ENCODE data around the gene MTG2. TPM values are rescaled to one million over a fixed set of nuclear protein-coding genes. Genes with fewer than 3 reads are reported as not detected.

The MTG2 gene
- total and polyA plus RNA-seq, 2 of the 13 experiments (the other 11 are each of a cell fraction or from before 2014, with no cell fraction given): 20.4 to 37.8 TPM

DNA sequence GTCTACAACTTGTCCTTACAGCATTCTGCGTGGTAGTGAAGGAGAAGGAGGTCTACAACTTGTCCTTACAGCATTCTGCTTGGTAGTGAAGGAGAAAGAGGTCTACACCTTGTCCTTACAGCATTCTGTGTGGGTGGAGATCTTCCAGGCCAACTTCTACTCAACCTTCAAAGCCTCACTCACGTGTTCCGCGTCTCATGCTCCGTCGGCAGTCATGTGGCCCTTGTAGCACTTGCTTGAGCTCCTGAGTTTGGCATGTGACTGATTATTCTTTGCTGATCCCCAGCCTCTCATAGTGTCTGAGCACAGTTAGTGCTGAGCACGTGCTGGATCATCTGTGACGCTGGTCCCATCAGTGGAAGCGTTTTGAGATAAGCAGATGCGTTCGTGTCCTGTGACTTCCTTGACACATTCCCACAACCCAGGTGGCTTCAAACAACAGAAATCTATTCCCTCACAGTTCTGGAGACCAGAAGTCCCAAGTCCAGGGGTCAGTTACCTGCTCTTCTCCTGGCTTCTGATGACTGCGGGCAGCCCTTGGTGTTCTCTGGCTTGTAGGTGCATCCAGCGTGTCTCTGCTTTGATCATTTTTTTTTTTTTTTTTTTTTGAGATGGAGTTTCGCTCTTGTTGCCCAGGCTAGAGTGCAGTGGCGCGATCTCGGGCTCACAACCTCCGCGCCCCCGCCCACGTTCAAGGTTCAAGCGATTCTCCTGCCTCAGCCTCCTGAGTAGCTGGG, 36.6 kb upstream of the MTG2 start (continued):
- TF ChIP-seq ZNF552 (CRISPR knock-in tag; IDR thresholded peaks at IDR 0.05; ENCODE audit: borderline replicate concordance): peak; percentile 29; the same call in 1 of the 2 replicates
- TF ChIP-seq ERF (CRISPR knock-in tag; IDR thresholded peaks at IDR 0.05): 0 out of 2 replicates have a peak, but pooled peaks have one; percentile 50
- TF ChIP-seq ISX (CRISPR knock-in tag; conservative IDR thresholded peaks at IDR 0.05): no peak
- TF ChIP-seq, protein P1, sequence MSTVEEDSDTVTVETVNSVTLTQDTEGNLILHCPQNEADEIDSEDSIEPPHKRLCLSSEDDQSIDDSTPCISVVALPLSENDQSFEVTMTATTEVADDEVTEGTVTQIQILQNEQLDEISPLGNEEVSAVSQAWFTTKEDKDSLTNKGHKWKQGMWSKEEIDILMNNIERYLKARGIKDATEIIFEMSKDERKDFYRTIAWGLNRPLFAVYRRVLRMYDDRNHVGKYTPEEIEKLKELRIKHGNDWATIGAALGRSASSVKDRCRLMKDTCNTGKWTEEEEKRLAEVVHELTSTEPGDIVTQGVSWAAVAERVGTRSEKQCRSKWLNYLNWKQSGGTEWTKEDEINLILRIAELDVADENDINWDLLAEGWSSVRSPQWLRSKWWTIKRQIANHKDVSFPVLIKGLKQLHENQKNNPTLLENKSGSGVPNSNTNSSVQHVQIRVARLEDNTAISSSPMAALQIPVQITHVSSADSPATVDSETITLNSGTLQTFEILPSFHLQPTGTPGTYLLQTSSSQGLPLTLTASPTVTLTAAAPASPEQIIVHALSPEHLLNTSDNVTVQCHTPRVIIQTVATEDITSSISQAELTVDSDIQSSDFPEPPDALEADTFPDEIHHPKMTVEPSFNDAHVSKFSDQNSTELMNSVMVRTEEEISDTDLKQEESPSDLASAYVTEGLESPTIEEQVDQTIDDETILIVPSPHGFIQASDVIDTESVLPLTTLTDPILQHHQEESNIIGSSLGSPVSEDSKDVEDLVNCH (CRISPR knock-in tag; IDR thresholded peaks at IDR 0.05): peak; percentile 76; the same call in 1 of the 2 replicates
- no peak for TF ChIP-seq ZNF180 (CRISPR knock-in tag; IDR thresholded peaks at IDR 0.05; ENCODE audit: borderline replicate concordance, low read depth)
- TF ChIP-seq, protein P2, sequence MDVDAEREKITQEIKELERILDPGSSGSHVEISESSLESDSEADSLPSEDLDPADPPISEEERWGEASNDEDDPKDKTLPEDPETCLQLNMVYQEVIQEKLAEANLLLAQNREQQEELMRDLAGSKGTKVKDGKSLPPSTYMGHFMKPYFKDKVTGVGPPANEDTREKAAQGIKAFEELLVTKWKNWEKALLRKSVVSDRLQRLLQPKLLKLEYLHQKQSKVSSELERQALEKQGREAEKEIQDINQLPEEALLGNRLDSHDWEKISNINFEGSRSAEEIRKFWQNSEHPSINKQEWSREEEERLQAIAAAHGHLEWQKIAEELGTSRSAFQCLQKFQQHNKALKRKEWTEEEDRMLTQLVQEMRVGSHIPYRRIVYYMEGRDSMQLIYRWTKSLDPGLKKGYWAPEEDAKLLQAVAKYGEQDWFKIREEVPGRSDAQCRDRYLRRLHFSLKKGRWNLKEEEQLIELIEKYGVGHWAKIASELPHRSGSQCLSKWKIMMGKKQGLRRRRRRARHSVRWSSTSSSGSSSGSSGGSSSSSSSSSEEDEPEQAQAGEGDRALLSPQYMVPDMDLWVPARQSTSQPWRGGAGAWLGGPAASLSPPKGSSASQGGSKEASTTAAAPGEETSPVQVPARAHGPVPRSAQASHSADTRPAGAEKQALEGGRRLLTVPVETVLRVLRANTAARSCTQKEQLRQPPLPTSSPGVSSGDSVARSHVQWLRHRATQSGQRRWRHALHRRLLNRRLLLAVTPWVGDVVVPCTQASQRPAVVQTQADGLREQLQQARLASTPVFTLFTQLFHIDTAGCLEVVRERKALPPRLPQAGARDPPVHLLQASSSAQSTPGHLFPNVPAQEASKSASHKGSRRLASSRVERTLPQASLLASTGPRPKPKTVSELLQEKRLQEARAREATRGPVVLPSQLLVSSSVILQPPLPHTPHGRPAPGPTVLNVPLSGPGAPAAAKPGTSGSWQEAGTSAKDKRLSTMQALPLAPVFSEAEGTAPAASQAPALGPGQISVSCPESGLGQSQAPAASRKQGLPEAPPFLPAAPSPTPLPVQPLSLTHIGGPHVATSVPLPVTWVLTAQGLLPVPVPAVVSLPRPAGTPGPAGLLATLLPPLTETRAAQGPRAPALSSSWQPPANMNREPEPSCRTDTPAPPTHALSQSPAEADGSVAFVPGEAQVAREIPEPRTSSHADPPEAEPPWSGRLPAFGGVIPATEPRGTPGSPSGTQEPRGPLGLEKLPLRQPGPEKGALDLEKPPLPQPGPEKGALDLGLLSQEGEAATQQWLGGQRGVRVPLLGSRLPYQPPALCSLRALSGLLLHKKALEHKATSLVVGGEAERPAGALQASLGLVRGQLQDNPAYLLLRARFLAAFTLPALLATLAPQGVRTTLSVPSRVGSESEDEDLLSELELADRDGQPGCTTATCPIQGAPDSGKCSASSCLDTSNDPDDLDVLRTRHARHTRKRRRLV (CRISPR knock-in tag; IDR thresholded peaks at IDR 0.05): no peak
- peak; percentile 39; the same call in 1 of the 2 replicates for TF ChIP-seq RXRA (CRISPR knock-in tag; IDR thresholded peaks at IDR 0.05)
- peak; percentile 83 for TF ChIP-seq ZMYM2 (CRISPR knock-in tag; IDR thresholded peaks at IDR 0.05)
- TF ChIP-seq KMT2A (CRISPR knock-in tag; IDR thresholded peaks at IDR 0.05): peak; percentile 47; the same call in 1 of the 2 replicates
- TF ChIP-seq ZNF274 (CRISPR knock-in tag; IDR thresholded peaks at IDR 0.05): peak; percentile 46; the same call in 1 of the 2 replicates
- no peak for TF ChIP-seq WIZ (CRISPR knock-in tag; IDR thresholded peaks at IDR 0.05)
- TF ChIP-seq AHR (CRISPR knock-in tag; IDR thresholded peaks at IDR 0.05): peak; percentile 71; the same call in 1 of the 2 replicates
- TF ChIP-seq, protein P3, sequence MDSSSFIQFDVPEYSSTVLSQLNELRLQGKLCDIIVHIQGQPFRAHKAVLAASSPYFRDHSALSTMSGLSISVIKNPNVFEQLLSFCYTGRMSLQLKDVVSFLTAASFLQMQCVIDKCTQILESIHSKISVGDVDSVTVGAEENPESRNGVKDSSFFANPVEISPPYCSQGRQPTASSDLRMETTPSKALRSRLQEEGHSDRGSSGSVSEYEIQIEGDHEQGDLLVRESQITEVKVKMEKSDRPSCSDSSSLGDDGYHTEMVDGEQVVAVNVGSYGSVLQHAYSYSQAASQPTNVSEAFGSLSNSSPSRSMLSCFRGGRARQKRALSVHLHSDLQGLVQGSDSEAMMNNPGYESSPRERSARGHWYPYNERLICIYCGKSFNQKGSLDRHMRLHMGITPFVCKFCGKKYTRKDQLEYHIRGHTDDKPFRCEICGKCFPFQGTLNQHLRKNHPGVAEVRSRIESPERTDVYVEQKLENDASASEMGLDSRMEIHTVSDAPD (CRISPR knock-in tag; IDR thresholded peaks at IDR 0.05): 0 out of 2 replicates have a peak, but pooled peaks have one; percentile 49
- TF ChIP-seq, protein P4, sequence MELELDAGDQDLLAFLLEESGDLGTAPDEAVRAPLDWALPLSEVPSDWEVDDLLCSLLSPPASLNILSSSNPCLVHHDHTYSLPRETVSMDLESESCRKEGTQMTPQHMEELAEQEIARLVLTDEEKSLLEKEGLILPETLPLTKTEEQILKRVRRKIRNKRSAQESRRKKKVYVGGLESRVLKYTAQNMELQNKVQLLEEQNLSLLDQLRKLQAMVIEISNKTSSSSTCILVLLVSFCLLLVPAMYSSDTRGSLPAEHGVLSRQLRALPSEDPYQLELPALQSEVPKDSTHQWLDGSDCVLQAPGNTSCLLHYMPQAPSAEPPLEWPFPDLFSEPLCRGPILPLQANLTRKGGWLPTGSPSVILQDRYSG (CRISPR knock-in tag; IDR thresholded peaks at IDR 0.05): no peak
- TF ChIP-seq PHF20 (CRISPR knock-in tag; IDR thresholded peaks at IDR 0.05): no peak
- peak; percentile 51 for TF ChIP-seq ZBTB7B (CRISPR knock-in tag; IDR thresholded peaks at IDR 0.05)
- TF ChIP-seq, protein P5, sequence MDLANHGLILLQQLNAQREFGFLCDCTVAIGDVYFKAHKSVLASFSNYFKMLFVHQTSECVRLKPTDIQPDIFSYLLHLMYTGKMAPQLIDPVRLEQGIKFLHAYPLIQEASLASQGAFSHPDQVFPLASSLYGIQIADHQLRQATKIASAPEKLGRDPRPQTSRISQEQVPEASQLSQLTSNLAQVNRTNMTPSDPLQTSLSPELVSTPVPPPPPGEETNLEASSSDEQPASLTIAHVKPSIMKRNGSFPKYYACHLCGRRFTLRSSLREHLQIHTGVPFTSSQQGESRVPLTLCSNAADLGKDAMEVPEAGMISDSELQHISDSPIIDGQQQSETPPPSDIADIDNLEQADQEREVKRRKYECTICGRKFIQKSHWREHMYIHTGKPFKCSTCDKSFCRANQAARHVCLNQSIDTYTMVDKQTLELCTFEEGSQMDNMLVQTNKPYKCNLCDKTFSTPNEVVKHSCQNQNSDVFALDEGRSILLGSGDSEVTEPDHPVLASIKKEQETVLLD (CRISPR knock-in tag; IDR thresholded peaks at IDR 0.05; ENCODE audit: low read depth): no peak

Data from HepG2 (cell line).